ENCODE results near the gene NECTIN2. TPM values are rescaled to one million over a fixed set of nuclear protein-coding genes. Genes with fewer than 3 reads are reported as not detected.

Gene NECTIN2
- total RNA-seq, 4 donors from 2014 or later, result 75.2 to 91.1 (median 82.4) TPM

- DNase-seq (ENCODE audit: low spot score in 2 of 2), result peak in 1 of 2 donors; percentile 100
- peak overlapping the region; percentile 20 for H3K4me3 ChIP-seq (ENCODE audit: low read depth, poor library complexity, severe bottlenecking)
- intact Hi-C loops (cut with DNase I; ENCODE audit: low total_unique reads), result no loop called here
- 0 to 1% methylated on average over 38 to 40 of the region's 40 CpGs for WGBS, 2 donors
- TF ChIP-seq, protein P1, sequence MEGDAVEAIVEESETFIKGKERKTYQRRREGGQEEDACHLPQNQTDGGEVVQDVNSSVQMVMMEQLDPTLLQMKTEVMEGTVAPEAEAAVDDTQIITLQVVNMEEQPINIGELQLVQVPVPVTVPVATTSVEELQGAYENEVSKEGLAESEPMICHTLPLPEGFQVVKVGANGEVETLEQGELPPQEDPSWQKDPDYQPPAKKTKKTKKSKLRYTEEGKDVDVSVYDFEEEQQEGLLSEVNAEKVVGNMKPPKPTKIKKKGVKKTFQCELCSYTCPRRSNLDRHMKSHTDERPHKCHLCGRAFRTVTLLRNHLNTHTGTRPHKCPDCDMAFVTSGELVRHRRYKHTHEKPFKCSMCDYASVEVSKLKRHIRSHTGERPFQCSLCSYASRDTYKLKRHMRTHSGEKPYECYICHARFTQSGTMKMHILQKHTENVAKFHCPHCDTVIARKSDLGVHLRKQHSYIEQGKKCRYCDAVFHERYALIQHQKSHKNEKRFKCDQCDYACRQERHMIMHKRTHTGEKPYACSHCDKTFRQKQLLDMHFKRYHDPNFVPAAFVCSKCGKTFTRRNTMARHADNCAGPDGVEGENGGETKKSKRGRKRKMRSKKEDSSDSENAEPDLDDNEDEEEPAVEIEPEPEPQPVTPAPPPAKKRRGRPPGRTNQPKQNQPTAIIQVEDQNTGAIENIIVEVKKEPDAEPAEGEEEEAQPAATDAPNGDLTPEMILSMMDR (IDR thresholded peaks at IDR 0.05), result no peak
- TF ChIP-seq POLR2A (IDR thresholded peaks at IDR 0.05), result no peak
These were observed 44.4 kb downstream of the NECTIN2 start for GRCh38 chr19:44890366-44891015.

DNA sequence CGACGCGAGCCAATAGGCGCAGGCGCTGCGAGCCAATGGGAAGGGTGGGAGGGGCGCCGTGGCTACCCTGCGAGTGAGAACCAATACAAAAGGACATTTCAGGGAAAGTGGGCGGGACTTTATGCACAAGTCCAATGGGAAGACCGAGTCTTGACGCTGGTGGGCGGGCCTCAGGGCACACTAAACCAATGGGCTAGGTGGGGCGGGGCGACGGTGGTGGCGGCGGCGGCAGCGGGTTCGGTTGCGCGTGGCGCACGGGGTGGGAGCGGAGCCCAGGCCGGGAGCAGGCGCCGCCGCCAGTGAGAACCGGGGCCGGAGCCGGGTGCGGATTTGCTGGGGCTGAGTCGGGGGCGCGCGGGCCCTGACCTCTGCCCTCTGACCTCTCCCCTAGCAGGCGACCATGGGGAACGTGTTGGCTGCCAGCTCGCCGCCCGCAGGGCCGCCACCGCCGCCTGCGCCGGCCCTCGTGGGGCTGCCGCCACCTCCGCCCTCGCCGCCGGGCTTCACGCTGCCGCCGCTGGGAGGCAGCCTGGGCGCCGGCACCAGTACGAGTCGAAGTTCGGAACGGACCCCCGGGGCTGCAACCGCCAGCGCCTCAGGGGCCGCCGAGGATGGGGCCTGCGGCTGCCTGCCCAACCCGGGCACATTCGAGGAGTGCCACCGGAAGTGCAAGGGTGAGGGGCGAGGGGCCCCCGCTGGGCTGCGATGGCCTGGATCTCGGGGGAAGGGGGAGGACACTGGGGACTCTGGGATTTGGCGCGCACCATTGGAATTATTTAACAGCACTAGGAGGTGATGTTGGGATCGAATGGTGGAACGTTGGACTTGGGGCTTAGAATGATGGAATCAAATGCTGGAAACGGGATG, 45.2 kb downstream of the NECTIN2 start, which contains the start of gene TOMM40:
Gene TOMM40, plus strand, starts transcription at position 239 of the 867 bp plus-strand sequence. Its CDS starts 162 bp downstream, at position 401.
- peak in 1 of 2 donors; percentile 100 for DNase-seq (ENCODE audit: low spot score in 2 of 2)
- 0 to 2% methylated on average over 36 to 63 of the region's 81 CpGs for WGBS, 2 donors
- peak within 1 kb of the TSS; percentile 94 for H3K4me3 ChIP-seq (ENCODE audit: low read depth, poor library complexity, severe bottlenecking)
- intact Hi-C loops (cut with DNase I; ENCODE audit: low total_unique reads), result no loop called here
- TF ChIP-seq, protein P1 (IDR thresholded peaks at IDR 0.05), result no peak
- TF ChIP-seq POLR2A (IDR thresholded peaks at IDR 0.05), result no peak

DNA sequence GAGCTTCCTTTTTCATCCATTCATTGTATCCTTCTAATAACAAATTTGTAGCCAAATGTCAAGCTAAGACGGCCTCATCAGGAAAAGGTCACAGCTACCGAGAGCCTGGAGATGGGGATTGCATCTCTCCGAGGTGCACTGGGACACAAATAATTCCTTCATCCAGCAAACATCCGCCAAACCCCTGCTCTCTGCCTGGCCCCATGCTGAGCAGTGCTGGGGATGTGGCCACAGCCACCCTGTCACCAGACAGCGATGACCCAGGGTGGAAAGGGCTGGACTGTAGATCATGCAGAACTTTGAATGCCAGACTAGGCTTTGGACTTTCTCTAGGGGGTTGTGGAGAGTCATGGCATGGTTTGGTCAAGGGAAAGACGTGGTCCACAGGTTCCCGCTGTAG, 46.8 kb downstream of the NECTIN2 start:
- no peak overlapping the region for H3K4me3 ChIP-seq (ENCODE audit: low read depth, poor library complexity, severe bottlenecking)
- intact Hi-C loops (cut with DNase I; ENCODE audit: low total_unique reads), result no loop called here
- no peak for DNase-seq (ENCODE audit: low spot score in 2 of 2)
- TF ChIP-seq, protein P1 (IDR thresholded peaks at IDR 0.05), result no peak
- no peak for TF ChIP-seq POLR2A (IDR thresholded peaks at IDR 0.05)
- 88% methylated on average over 7 of the region's 7 CpGs for WGBS, 2 donors

DNA sequence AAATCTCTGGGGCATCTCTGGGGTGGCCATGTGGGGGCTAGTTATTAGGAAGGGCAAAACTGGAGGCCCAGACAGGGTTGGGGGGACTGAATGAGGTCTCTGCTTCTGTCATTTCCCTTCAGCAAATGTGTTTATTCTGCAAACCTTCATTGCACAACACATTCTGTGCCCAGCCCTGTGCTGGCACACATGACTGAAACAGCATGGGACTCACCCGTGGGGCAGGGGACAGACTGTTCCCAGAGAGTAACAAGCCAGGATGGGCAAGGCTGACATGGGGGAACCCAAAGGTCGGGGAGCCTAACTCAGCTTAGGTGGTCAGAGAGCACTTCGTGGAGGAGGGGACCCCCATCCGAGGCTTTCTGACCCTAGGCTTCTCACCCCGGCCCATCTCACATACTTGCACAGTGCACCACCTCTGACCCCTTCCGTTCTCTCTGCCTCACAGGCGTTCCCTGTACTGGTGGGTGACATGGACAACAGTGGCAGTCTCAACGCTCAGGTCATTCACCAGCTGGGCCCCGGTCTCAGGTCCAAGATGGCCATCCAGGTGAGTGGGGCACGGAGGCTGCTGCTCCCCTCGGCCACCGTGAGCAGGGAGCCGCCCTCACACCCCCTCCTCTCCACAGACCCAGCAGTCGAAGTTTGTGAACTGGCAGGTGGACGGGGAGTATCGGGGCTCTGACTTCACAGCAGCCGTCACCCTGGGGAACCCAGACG, 47.4 kb downstream of the NECTIN2 start:
- TF ChIP-seq, protein P1 (IDR thresholded peaks at IDR 0.05), result no peak
- no peak for TF ChIP-seq POLR2A (IDR thresholded peaks at IDR 0.05)
- no peak overlapping the region for H3K4me3 ChIP-seq (ENCODE audit: low read depth, poor library complexity, severe bottlenecking)
- intact Hi-C loops (cut with DNase I; ENCODE audit: low total_unique reads), result no loop called here
- 90% methylated on average over 12 to 18 of the region's 18 CpGs for WGBS, 2 donors
- DNase-seq (ENCODE audit: low spot score in 2 of 2), result no peak

- intact Hi-C loops (cut with DNase I; ENCODE audit: low total_unique reads), result no loop called here
- no peak for DNase-seq (ENCODE audit: low spot score in 2 of 2)
- TF ChIP-seq, protein P1 (IDR thresholded peaks at IDR 0.05), result no peak
- no peak for TF ChIP-seq POLR2A (IDR thresholded peaks at IDR 0.05)
- 87 to 96% methylated on average over 6 of the region's 6 CpGs for WGBS, 2 donors
- H3K4me3 ChIP-seq (ENCODE audit: low read depth, poor library complexity, severe bottlenecking), result no peak overlapping the region
These were observed 47.9 kb downstream of the NECTIN2 start for GRCh38 chr19:44894052-44894400.
